ENCODE results near the gene ETFA.

ETFA gene

GRCh38 chr15:76168237-76168984 lies 142.9 kb downstream of the ETFA start:
- Histone ChIP-seq H3K36me3 (ENCODE audit: control insufficient read depth, insufficient read depth, low read length) (no peaks in the 10 kb centered on the region), H3K27me3 (replicated peaks; ENCODE audit: control insufficient read depth, insufficient read depth, low read length) (no peaks in the 10 kb centered on the region), H3K4me3 (replicated peaks; ENCODE audit: low read depth, low read length) (no peak overlapping the region)
- TF ChIP-seq, protein P1, sequence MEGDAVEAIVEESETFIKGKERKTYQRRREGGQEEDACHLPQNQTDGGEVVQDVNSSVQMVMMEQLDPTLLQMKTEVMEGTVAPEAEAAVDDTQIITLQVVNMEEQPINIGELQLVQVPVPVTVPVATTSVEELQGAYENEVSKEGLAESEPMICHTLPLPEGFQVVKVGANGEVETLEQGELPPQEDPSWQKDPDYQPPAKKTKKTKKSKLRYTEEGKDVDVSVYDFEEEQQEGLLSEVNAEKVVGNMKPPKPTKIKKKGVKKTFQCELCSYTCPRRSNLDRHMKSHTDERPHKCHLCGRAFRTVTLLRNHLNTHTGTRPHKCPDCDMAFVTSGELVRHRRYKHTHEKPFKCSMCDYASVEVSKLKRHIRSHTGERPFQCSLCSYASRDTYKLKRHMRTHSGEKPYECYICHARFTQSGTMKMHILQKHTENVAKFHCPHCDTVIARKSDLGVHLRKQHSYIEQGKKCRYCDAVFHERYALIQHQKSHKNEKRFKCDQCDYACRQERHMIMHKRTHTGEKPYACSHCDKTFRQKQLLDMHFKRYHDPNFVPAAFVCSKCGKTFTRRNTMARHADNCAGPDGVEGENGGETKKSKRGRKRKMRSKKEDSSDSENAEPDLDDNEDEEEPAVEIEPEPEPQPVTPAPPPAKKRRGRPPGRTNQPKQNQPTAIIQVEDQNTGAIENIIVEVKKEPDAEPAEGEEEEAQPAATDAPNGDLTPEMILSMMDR (IDR thresholded peaks at IDR 0.05; ENCODE audit: insufficient read depth, low read length, poor library complexity, severe bottlenecking) = no peak
- DNase-seq (ENCODE audit: extremely low read depth, insufficient read length) = no peak

DNA sequence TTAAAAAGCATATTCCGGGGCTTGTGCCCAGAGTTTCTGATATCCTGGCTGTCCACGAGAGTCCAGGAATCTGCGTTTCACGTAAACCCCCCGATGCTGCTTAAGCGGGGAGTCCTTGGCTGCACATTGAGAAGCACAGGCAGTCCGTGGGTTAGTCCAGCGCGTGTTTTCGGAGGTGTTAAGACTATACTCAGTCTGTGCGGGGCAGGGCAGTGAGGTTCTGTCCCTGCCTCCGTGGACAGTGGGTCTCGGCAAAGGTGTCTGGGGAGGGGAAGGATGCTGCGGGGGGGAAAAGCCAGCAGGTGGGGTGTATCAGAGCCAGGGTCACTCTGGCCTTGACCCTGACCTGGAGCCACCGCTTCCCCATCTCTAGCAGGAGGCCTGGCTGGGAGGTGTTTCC lies 145.3 kb downstream of the ETFA start:
- TF ChIP-seq, protein P1 (IDR thresholded peaks at IDR 0.05; ENCODE audit: insufficient read depth, low read length, poor library complexity, severe bottlenecking) = no peak
- no peak overlapping the region for H3K4me3 ChIP-seq (replicated peaks; ENCODE audit: low read depth, low read length)

More for the DNA sequence above, 145.3 kb downstream of the ETFA start:
- Histone ChIP-seq H3K36me3 (ENCODE audit: control insufficient read depth, insufficient read depth, low read length) (no peaks in the 10 kb centered on the region), H3K27me3 (replicated peaks; ENCODE audit: control insufficient read depth, insufficient read depth, low read length) (no peaks in the 10 kb centered on the region)
- DNase-seq (ENCODE audit: extremely low read depth, insufficient read length) = no peak
